Measurements from ENCODE around the gene CXCL5. TPM values are rescaled to one million over a fixed set of nuclear protein-coding genes. Genes with fewer than 3 reads are reported as not detected.

CXCL5 gene
- total RNA-seq, 4 donors from 2014 or later: not detected

- TF ChIP-seq CTCF (IDR thresholded peaks at IDR 0.05) (no peak), POLR2A (IDR thresholded peaks at IDR 0.05) (no peak)
- Histone ChIP-seq H3K4me1 (no peaks in the 10 kb centered on the region), H3K9me3 (no peaks in the 10 kb centered on the region), H3K27ac (no peak overlapping the region), H3K27me3 (peaks cover 0 to 7% of the 10 kb centered on the region in 2 donors), H3K4me3 (no peak overlapping the region), H3K36me3 (no peaks in the 10 kb centered on the region)
- intact Hi-C loops (cut with DNase I; ENCODE audit: low total_unique reads): no loop called here
- DNase-seq: no peak
Measured at GRCh38 chr4:73948990-73949706, 49.3 kb downstream of the CXCL5 start.

DNA sequence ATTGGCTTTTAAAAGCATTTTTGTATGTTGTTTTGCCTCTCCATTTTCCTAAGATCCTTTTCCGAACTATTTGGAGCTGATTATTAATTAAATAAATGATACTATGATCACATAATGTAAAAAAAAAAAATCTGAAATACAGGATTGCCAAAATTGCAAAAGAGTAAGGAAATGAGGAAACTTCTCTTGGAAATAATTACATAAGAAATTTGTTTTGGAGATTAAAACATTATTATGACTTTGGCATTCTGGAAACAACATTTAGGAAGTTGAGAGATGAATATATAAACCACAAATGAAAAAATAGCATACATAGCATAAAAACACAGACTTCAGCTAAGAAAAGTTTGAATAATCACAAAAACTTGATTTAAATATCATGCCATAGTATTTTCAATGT lies 50.2 kb downstream of the CXCL5 start:
- H3K27ac ChIP-seq: no peak overlapping the region
- no peaks in the 10 kb centered on the region for H3K36me3 ChIP-seq
- no peaks in the 10 kb centered on the region for H3K4me1 ChIP-seq
- H3K4me3 ChIP-seq: no peak overlapping the region
- peaks cover 0 to 7% of the 10 kb centered on the region in 2 donors for H3K27me3 ChIP-seq
- no peak for TF ChIP-seq CTCF (IDR thresholded peaks at IDR 0.05)
- H3K9me3 ChIP-seq: no peaks in the 10 kb centered on the region
- DNase-seq: no peak
- intact Hi-C loops (cut with DNase I; ENCODE audit: low total_unique reads): no loop called here

DNA sequence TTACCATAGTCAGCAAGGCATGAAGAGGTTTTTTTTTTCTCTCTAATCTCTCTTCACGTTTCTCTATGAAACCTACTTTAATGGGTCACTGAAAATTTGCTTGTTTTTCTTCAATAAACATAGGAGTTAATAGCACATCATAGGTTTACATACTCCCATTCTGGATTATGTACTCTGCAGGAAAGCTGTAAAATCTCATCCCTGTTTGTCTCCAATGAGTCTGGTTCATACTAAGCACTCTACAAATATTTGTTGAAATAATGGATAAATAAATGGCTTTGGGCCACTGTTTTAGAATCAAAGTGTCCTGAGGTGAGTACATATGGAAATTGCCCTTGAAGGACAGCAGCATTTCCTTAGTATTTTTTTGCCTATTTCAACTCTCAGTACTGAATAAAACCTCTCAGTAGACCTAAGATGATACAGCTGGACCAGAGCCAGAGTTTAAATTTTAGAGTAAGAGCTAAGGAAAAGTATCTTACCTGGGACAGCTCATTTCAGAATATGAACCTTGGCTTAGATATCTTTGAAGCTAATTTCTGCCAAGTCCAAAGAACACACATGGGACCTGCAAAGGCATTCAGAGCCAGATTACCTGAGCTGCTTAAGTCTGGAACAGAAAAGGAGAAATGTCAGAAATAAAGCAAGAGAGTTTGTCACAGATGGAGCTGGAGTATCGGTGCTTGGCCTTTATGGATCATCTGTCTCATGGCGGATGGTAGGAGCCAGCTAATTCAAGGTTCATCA lies 51.1 kb downstream of the CXCL5 start:
- H3K36me3 ChIP-seq: no peaks in the 10 kb centered on the region
- intact Hi-C loops (cut with DNase I; ENCODE audit: low total_unique reads): no loop called here
- TF ChIP-seq CTCF (IDR thresholded peaks at IDR 0.05): no peak
- TF ChIP-seq POLR2A (IDR thresholded peaks at IDR 0.05): no peak
- H3K27me3 ChIP-seq: peaks cover 0 to 7% of the 10 kb centered on the region in 2 donors
- no peak for DNase-seq
- no peaks in the 10 kb centered on the region for H3K9me3 ChIP-seq
- no peak overlapping the region for H3K4me3 ChIP-seq
- H3K4me1 ChIP-seq: no peaks in the 10 kb centered on the region
- no peak overlapping the region for H3K27ac ChIP-seq

DNA sequence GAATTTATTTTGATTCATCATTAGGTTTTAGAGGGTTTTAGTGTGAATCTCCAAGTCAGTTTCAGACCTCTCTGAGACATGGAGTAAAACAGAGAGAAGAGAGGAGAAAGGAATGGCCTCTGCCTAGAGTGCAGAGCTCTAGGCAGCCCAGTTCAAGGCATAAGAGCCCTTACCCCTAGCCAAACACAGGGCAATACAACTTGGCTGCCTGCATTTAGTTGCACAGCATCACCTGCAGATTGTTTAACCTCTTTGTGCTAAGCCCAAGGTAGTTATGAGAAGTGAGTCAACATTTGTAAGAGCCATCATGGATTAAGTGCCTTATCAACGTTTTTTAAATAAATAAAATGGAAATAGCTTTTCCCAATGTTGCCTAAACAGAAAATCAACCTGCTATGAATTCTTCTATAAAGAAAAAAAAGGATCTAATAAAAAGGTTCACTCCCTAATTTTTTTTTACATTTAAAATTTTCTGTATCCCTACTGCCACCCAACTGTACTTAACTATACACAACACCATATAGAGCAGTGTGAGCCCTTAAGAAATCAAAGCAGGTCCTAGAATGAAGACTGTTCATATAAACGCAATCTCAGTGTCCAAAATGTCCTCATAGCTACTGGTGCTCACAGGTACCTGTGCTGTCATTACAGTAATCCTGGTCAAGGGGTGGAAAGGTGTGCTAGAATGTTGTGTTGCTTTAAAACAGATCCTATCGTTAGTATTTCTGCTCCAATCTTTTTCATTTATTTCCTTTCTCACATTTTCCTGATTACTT lies 52.6 kb downstream of the CXCL5 start:
- intact Hi-C loops (cut with DNase I; ENCODE audit: low total_unique reads): no loop called here
- DNase-seq: no peak
- H3K4me3 ChIP-seq: no peak overlapping the region
- H3K27me3 ChIP-seq: peaks cover 0 to 7% of the 10 kb centered on the region in 2 donors
- no peaks in the 10 kb centered on the region for H3K4me1 ChIP-seq
- H3K27ac ChIP-seq: no peak overlapping the region
- no peaks in the 10 kb centered on the region for H3K9me3 ChIP-seq
- H3K36me3 ChIP-seq: no peaks in the 10 kb centered on the region
- TF ChIP-seq POLR2A (IDR thresholded peaks at IDR 0.05) (no peak), CTCF (IDR thresholded peaks at IDR 0.05) (no peak)

Small RNA genes lying within 50 kb of the gene (small RNA-seq; reads per million reads assigned to genes)
- gene RN7SL218P: not detected

Other genes starting within 250 kb of the CXCL5 start
- 1 to 10 TPM in 1 of 4 donors, under 1 TPM in 1, not detected in 2; 0.28 to 4.1 TPM for gene CXCL6, start 162.0 kb downstream of the CXCL5 start, total RNA-seq
- not detected for gene PF4V1, start 145.4 kb downstream of the CXCL5 start, total RNA-seq
- 1 to 10 TPM in 2 of 4 donors, not detected in 2; 1.4 to 2.6 TPM for gene CXCL1, start 129.3 kb downstream of the CXCL5 start, total RNA-seq
- not detected for gene PF4, start 16.6 kb downstream of the CXCL5 start, total RNA-seq
- gene PPBP, start 10.5 kb downstream of the CXCL5 start, total RNA-seq: 10 to 100 TPM in 1 of 4 donors, 1 to 10 TPM in 1, not detected in 2; 2.5 to 27.9 TPM
- 1 to 10 TPM in 1 of 4 donors, under 1 TPM in 1, not detected in 2; 0.62 to 2.5 TPM for gene CXCL3, start 40.0 kb upstream of the CXCL5 start, total RNA-seq
- 10 to 100 TPM in 2 of 4 donors, 1 to 10 TPM in 1, not detected in 1; 1.4 to 43.8 (median 12.3) TPM for gene CXCL2, start 100.5 kb upstream of the CXCL5 start, total RNA-seq
- gene MTHFD2L, start 159.4 kb upstream of the CXCL5 start, total RNA-seq: 10 to 100 TPM in 2 of 4 donors, 1 to 10 TPM in 2; 2.4 to 32.5 (median 12.9) TPM

Data from uterus (tissue), 4 donors.